Measurements from ENCODE around the gene ZNF518A. TPM values are rescaled to one million over a fixed set of nuclear protein-coding genes. Genes with fewer than 3 reads are reported as not detected.

The ZNF518A gene
- total and polyA plus RNA-seq, 10 of the 15 experiments (the other 5 are each of a cell fraction or from before 2014, with no cell fraction given), result 3.7 to 24.4 (median 15.4) TPM

GRCh38 chr10:96089670-96090462 is 40.2 kb upstream of the ZNF518A start (continued):
- TF ChIP-seq SREBF1 (IDR thresholded peaks at IDR 0.05; ENCODE audit: low read length), result no peak
- TF ChIP-seq, protein P1, sequence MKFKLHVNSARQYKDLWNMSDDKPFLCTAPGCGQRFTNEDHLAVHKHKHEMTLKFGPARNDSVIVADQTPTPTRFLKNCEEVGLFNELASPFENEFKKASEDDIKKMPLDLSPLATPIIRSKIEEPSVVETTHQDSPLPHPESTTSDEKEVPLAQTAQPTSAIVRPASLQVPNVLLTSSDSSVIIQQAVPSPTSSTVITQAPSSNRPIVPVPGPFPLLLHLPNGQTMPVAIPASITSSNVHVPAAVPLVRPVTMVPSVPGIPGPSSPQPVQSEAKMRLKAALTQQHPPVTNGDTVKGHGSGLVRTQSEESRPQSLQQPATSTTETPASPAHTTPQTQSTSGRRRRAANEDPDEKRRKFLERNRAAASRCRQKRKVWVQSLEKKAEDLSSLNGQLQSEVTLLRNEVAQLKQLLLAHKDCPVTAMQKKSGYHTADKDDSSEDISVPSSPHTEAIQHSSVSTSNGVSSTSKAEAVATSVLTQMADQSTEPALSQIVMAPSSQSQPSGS (IDR thresholded peaks at IDR 0.05; ENCODE audit: low read length), result no peak
- peak; percentile 54 for TF ChIP-seq SP1 (IDR thresholded peaks at IDR 0.05; ENCODE audit: low read depth, low read length)
- peak; percentile 97 for TF ChIP-seq POLR2A (IDR thresholded peaks at IDR 0.05; ENCODE audit: low read depth, low read length)
- no peak; the same call in 1 of the 2 replicates for TF ChIP-seq ZNF207 (IDR thresholded peaks at IDR 0.05; ENCODE audit: borderline replicate concordance)
- TF ChIP-seq NR2F1 (conservative IDR thresholded peaks at IDR 0.05), result peak; percentile 67
- TF ChIP-seq, protein P2, sequence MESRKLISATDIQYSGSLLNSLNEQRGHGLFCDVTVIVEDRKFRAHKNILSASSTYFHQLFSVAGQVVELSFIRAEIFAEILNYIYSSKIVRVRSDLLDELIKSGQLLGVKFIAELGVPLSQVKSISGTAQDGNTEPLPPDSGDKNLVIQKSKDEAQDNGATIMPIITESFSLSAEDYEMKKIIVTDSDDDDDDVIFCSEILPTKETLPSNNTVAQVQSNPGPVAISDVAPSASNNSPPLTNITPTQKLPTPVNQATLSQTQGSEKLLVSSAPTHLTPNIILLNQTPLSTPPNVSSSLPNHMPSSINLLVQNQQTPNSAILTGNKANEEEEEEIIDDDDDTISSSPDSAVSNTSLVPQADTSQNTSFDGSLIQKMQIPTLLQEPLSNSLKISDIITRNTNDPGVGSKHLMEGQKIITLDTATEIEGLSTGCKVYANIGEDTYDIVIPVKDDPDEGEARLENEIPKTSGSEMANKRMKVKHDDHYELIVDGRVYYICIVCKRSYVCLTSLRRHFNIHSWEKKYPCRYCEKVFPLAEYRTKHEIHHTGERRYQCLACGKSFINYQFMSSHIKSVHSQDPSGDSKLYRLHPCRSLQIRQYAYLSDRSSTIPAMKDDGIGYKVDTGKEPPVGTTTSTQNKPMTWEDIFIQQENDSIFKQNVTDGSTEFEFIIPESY (IDR thresholded peaks at IDR 0.05), result no peak
- no peak for TF ChIP-seq PAX5 (IDR thresholded peaks at IDR 0.05; ENCODE audit: borderline replicate concordance, low read depth, low read length)
- no peak for TF ChIP-seq CHD4 (IDR thresholded peaks at IDR 0.05)
- peak; percentile 87 for TF ChIP-seq MLLT1 (IDR thresholded peaks at IDR 0.05)
- TF ChIP-seq WRNIP1 (IDR thresholded peaks at IDR 0.05; ENCODE audit: borderline replicate concordance, low read depth, low read length), result no peak
- peak; percentile 81 for TF ChIP-seq CBFB (IDR thresholded peaks at IDR 0.05; ENCODE audit: low read depth)
- no peak for TF ChIP-seq RAD21 (IDR thresholded peaks at IDR 0.05; ENCODE audit: insufficient read depth, low read depth, low read length)
- TF ChIP-seq ZNF622 (IDR thresholded peaks at IDR 0.05), result no peak
- TF ChIP-seq SMC3 (IDR thresholded peaks at IDR 0.05; ENCODE audit: borderline replicate concordance, low read length), result no peak
- TF ChIP-seq JUND (IDR thresholded peaks at IDR 0.05; ENCODE audit: low read depth, low read length), result peak; percentile 49; the same call in 1 of the 2 replicates
- TF ChIP-seq SREBF2 (IDR thresholded peaks at IDR 0.05; ENCODE audit: low read length), result no peak
- peak; percentile 97 for TF ChIP-seq TAF1 (IDR thresholded peaks at IDR 0.05; ENCODE audit: borderline replicate concordance, low read depth, low read length)
- TF ChIP-seq SIN3A (IDR thresholded peaks at IDR 0.05; ENCODE audit: low read depth, low read length), result peak; percentile 96; the same call in 1 of the 2 replicates
- TF ChIP-seq KDM1A (IDR thresholded peaks at IDR 0.05; ENCODE audit: borderline replicate concordance), result no peak
- TF ChIP-seq RFX5 (IDR thresholded peaks at IDR 0.05; ENCODE audit: low read depth, low read length), result peak; percentile 46; the same call in 1 of the 2 replicates
- no peak for TF ChIP-seq CTCF (IDR thresholded peaks at IDR 0.05 in 2 of 3, conservative IDR thresholded peaks at IDR 0.05 in 1 of 3; ENCODE audit: control insufficient read depth in 2 of 3, extremely low read depth in 1 of 3, insufficient read depth in 1 of 3, low read depth in 3 of 3, low read length in 3 of 3)
- no peak for TF ChIP-seq RBBP5 (conservative IDR thresholded peaks at IDR 0.05)

Measured in GM12878 (cell line).